ENCODE results near the gene OR5H6. TPM values are rescaled to one million over a fixed set of nuclear protein-coding genes. Genes with fewer than 3 reads are reported as not detected.
"Not testable (repeated sequence)": the region's sequence is repeated elsewhere in the genome, so short reads cannot be mapped to it uniquely, and the experiment has no call there.

OR5H6 gene
- total RNA-seq, 1 donor from 2014 or later, result not detected

GRCh38 chr3:98242155-98242554 is 21.9 kb upstream of the OR5H6 start:
- Histone ChIP-seq H2AFZ (replicated peaks) (no peak overlapping the region), H3K9ac (no peak overlapping the region), H3K36me3 (no peaks in the 10 kb centered on the region), H3K4me3 (no peak overlapping the region), H3K27me3 (no peaks in the 10 kb centered on the region), H3K9me3 (ENCODE audit: low read depth) (no peaks in the 10 kb centered on the region), H3K4me1 (no peaks in the 10 kb centered on the region), H3K4me2 (no peak overlapping the region), H3F3A (ENCODE audit: low read depth) (no peaks in the 10 kb centered on the region), H3K27ac (no peak overlapping the region), H3K79me2 (ENCODE audit: low read depth) (no peaks in the 10 kb centered on the region), H4K20me1 (ENCODE audit: low read depth) (no peaks in the 10 kb centered on the region)
- Mint-ChIP-seq H3K9me3 (no peaks in the 10 kb centered on the region), H3K27me3 (ENCODE audit: insufficient read depth, low read depth) (no peaks in the 10 kb centered on the region), H3K27ac (no peak overlapping the region), H3K36me3 (no peaks in the 10 kb centered on the region), H3K4me1 (no peaks in the 10 kb centered on the region), H3K4me3 (no peak overlapping the region)
- TF ChIP-seq EZH2 (IDR thresholded peaks at IDR 0.05) (no peak), EZH2phosphoT487 (IDR thresholded peaks at IDR 0.05) (peak; percentile 91)
- no peak for DNase-seq (ENCODE audit: low spot score)

- no peaks in the 10 kb centered on the region for H3K4me1 Mint-ChIP-seq
- Histone ChIP-seq H3K27me3 (no peaks in the 10 kb centered on the region), H3K27ac (no peak overlapping the region), H3K9ac (no peak overlapping the region), H3K9me3 (ENCODE audit: low read depth) (no peaks in the 10 kb centered on the region), H2AFZ (replicated peaks) (no peak overlapping the region), H3K4me1 (no peaks in the 10 kb centered on the region), H3K4me2 (no peak overlapping the region), H3K79me2 (ENCODE audit: low read depth) (no peaks in the 10 kb centered on the region), H3K36me3 (no peaks in the 10 kb centered on the region), H3F3A (ENCODE audit: low read depth) (no peaks in the 10 kb centered on the region), H3K4me3 (no peak overlapping the region), H4K20me1 (ENCODE audit: low read depth) (no peaks in the 10 kb centered on the region)
- DNase-seq (ENCODE audit: low spot score), result no peak
- TF ChIP-seq EZH2 (IDR thresholded peaks at IDR 0.05), result no peak
- no peak for TF ChIP-seq EZH2phosphoT487 (IDR thresholded peaks at IDR 0.05)
- TF ChIP-seq, protein P1, sequence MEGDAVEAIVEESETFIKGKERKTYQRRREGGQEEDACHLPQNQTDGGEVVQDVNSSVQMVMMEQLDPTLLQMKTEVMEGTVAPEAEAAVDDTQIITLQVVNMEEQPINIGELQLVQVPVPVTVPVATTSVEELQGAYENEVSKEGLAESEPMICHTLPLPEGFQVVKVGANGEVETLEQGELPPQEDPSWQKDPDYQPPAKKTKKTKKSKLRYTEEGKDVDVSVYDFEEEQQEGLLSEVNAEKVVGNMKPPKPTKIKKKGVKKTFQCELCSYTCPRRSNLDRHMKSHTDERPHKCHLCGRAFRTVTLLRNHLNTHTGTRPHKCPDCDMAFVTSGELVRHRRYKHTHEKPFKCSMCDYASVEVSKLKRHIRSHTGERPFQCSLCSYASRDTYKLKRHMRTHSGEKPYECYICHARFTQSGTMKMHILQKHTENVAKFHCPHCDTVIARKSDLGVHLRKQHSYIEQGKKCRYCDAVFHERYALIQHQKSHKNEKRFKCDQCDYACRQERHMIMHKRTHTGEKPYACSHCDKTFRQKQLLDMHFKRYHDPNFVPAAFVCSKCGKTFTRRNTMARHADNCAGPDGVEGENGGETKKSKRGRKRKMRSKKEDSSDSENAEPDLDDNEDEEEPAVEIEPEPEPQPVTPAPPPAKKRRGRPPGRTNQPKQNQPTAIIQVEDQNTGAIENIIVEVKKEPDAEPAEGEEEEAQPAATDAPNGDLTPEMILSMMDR (IDR thresholded peaks at IDR 0.05), result no peak
- no peaks in the 10 kb centered on the region for H3K9me3 Mint-ChIP-seq
- no peak overlapping the region for H3K27ac Mint-ChIP-seq
- H3K36me3 Mint-ChIP-seq, result no peaks in the 10 kb centered on the region
- H3K27me3 Mint-ChIP-seq (ENCODE audit: insufficient read depth, low read depth), result no peaks in the 10 kb centered on the region
- no peak overlapping the region for H3K4me3 Mint-ChIP-seq
These were observed 20.2 kb upstream of the OR5H6 start for GRCh38 chr3:98243843-98244242.

DNA sequence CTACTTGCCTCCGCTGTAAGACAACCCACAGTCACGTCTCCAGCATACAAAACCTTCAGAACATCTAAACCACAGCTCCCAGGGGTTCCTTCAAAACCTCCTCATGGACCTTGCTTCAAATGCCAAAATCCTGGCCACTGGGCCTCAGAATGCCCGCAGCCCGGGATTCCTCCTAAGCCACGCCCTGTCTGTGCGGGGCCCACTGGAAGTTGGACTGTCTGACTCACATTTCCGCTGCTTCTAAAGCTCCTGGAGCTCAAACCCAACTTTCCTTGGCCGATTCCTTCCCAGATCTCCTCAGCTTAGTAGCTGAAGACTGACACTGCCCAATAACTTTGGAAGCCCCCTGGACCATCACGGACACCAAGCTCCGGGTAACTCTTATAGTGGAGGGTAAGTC is 17.9 kb upstream of the OR5H6 start:
- Histone ChIP-seq H3K36me3 (no peaks in the 10 kb centered on the region), H3K27me3 (no peaks in the 10 kb centered on the region), H2AFZ (replicated peaks) (no peak overlapping the region), H3K4me3 (no peak overlapping the region), H3K79me2 (ENCODE audit: low read depth) (no peaks in the 10 kb centered on the region), H3K9me3 (ENCODE audit: low read depth) (no peaks in the 10 kb centered on the region), H3K4me2 (no peak overlapping the region), H3K4me1 (no peaks in the 10 kb centered on the region), H3K9ac (no peak overlapping the region), H3F3A (ENCODE audit: low read depth) (no peaks in the 10 kb centered on the region), H3K27ac (no peak overlapping the region), H4K20me1 (ENCODE audit: low read depth) (no peaks in the 10 kb centered on the region)
- Mint-ChIP-seq H3K27ac (no peak overlapping the region), H3K9me3 (no peaks in the 10 kb centered on the region), H3K4me1 (no peaks in the 10 kb centered on the region), H3K4me3 (no peak overlapping the region), H3K27me3 (ENCODE audit: insufficient read depth, low read depth) (no peaks in the 10 kb centered on the region), H3K36me3 (no peaks in the 10 kb centered on the region)
- no peak for DNase-seq (ENCODE audit: low spot score)
- TF ChIP-seq EZH2phosphoT487 (IDR thresholded peaks at IDR 0.05), result no peak
- TF ChIP-seq, protein P1 (IDR thresholded peaks at IDR 0.05), result no peak
- TF ChIP-seq EZH2 (IDR thresholded peaks at IDR 0.05), result no peak

DNA sequence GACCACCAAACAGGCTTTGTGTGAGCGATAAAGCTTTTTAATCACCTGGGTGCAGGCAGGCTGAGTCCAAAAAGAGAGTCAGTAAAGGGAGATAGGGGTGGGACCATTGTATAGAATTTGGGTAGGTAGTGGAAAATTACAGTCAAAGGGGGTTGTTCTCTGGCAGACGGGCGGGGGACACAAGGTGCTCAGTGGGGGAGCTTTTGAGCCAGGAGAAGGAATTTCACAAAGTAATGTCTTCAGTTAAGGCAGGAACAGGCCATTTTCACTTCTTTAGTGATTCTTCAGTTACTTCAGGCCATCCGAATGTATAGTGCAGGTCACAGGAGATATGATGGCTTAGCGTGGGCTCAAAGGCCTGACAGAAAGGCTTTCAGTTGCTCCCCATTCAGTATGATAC is 8.0 kb upstream of the OR5H6 start:
- H3K27me3 Mint-ChIP-seq (ENCODE audit: insufficient read depth, low read depth); H3K27ac ChIP-seq; DNase-seq (ENCODE audit: low spot score); H3K27ac Mint-ChIP-seq; H4K20me1 ChIP-seq (ENCODE audit: low read depth); H3K79me2 ChIP-seq (ENCODE audit: low read depth); H3F3A ChIP-seq (ENCODE audit: low read depth); H3K4me1 Mint-ChIP-seq; H3K36me3 Mint-ChIP-seq; H3K9me3 Mint-ChIP-seq; H3K36me3 ChIP-seq; H3K4me3 Mint-ChIP-seq; H3K4me3 ChIP-seq; H3K27me3 ChIP-seq; H3K9ac ChIP-seq; H3K9me3 ChIP-seq (ENCODE audit: low read depth): not testable (repeated sequence)
- Histone ChIP-seq H3K4me2 (peak overlapping the region; percentile 22), H3K4me1 (peaks cover 10% of the 10 kb centered on the region), H2AFZ (replicated peaks) (peak overlapping the region; percentile 68)
